ENCODE measurements around the gene GBF1. TPM values are rescaled to one million over a fixed set of nuclear protein-coding genes. Genes with fewer than 3 reads are reported as not detected.

Gene GBF1
- total and polyA plus RNA-seq, 4 experiments from 2014 or later, result 3.1 to 44.7 (median 31.8) TPM

- POLR2A ChIA-PET (ENCODE audit: partially characterized antibody), result interaction anchor here (0.9 to 2.0 kb wide), 5 partner anchors 9 to 15 kb away, joined by 3 to 10 read pairs (median 4); partner anchors contain the start of gene ELOVL3
- H3K4me3 Mint-ChIP-seq, result peak overlapping the region; percentile 14 to 84 (median 55)
These were observed 4.8 kb upstream of the GBF1 start for GRCh38 chr10:102240467-102241031.

GRCh38 chr10:102241032-102241443 lies 4.3 kb upstream of the GBF1 start:
- no peaks in the 10 kb centered on the region for H3K36me3 ChIP-seq (ENCODE audit: insufficient read depth, low read length)
- no peak overlapping the region for H3K27ac ChIP-seq (ENCODE audit: low read depth, low read length)
- Mint-ChIP-seq H3K4me3 (peak overlapping the region; percentile 53 to 84 (median 66)), H3K27me3 (peaks cover 3 to 16% of the 10 kb centered on the region in 2 donors), H3K9me3 (no peaks in the 10 kb centered on the region), H3K36me3 (peaks cover 0 to 1% of the 10 kb centered on the region in 2 donors), H3K4me1 (peaks cover 17 to 34% (median 21%) of the 10 kb centered on the region in 4 donors), H3K27ac (no peak overlapping the region)
- CTCF ChIA-PET (ENCODE audit: partially characterized antibody), result interaction anchor here (3.1 to 24.6 kb wide), 2 partner anchors 10 to 111 kb away, joined by 32 to 549 read pairs; no protein-coding TSS in a partner anchor
- peak overlapping the region in 1 of 2 donors; percentile 57 for H3K4me3 ChIP-seq (ENCODE audit: low read length in 2 of 2)
- POLR2A ChIA-PET (ENCODE audit: partially characterized antibody), result interaction anchor here (0.9 to 2.0 kb wide), 4 partner anchors 9 to 15 kb away, joined by 3 to 10 read pairs (median 4); partner anchors contain the start of gene ELOVL3
- H3K4me1 ChIP-seq (ENCODE audit: insufficient read depth, low read length), result peaks cover 28% of the 10 kb centered on the region
- intact Hi-C loops (cut with micrococcal nuclease), result loop anchor here (1.0 kb wide), 1 partner anchor 10 kb away; no protein-coding TSS in a partner anchor
- H3K27me3 ChIP-seq (ENCODE audit: insufficient read depth, low read length), result peaks cover 6% of the 10 kb centered on the region
- H3K9me3 ChIP-seq (ENCODE audit: control insufficient read depth in 1 of 2, low read length in 2 of 2), result no peaks in the 10 kb centered on the region
- DNase-seq, result peak in 1 of 5 donors; percentile 10

More at GRCh38 chr10:102240467-102241031, 4.8 kb upstream of the GBF1 start:
- DNase-seq, result no peak
- Mint-ChIP-seq H3K27ac (no peak overlapping the region), H3K9me3 (no peaks in the 10 kb centered on the region), H3K27me3 (peaks cover 3 to 16% of the 10 kb centered on the region in 2 donors), H3K36me3 (peaks cover 0 to under 1% of the 10 kb centered on the region in 2 donors), H3K4me1 (peaks cover 16 to 29% (median 19%) of the 10 kb centered on the region in 4 donors)
- peaks cover 6% of the 10 kb centered on the region for H3K27me3 ChIP-seq (ENCODE audit: insufficient read depth, low read length)
- CTCF ChIA-PET (ENCODE audit: partially characterized antibody), result interaction anchor here (3.1 to 24.6 kb wide), 2 partner anchors 10 to 111 kb away, joined by 32 to 549 read pairs; no protein-coding TSS in a partner anchor
- H3K4me3 ChIP-seq (ENCODE audit: low read length in 2 of 2), result no peak overlapping the region
- H3K27ac ChIP-seq (ENCODE audit: low read depth, low read length), result no peak overlapping the region
- no peaks in the 10 kb centered on the region for H3K36me3 ChIP-seq (ENCODE audit: insufficient read depth, low read length)
- peaks cover 26% of the 10 kb centered on the region for H3K4me1 ChIP-seq (ENCODE audit: insufficient read depth, low read length)
- intact Hi-C loops (cut with micrococcal nuclease), result loop anchor here (1.0 kb wide), 1 partner anchor 9 kb away; no protein-coding TSS in a partner anchor
- H3K9me3 ChIP-seq (ENCODE audit: control insufficient read depth in 1 of 2, low read length in 2 of 2), result no peaks in the 10 kb centered on the region

- ChIA-PET CTCF (ENCODE audit: partially characterized antibody) (interaction anchor here (3.1 to 24.6 kb wide), 2 partner anchors 11 to 110 kb away, joined by 32 to 549 read pairs; no protein-coding TSS in a partner anchor), POLR2A (ENCODE audit: partially characterized antibody) (interaction anchor here (0.9 to 2.0 kb wide), 4 partner anchors 10 to 16 kb away, joined by 3 to 10 read pairs (median 4); partner anchors contain the start of gene ELOVL3)
These were observed 3.8 kb upstream of the GBF1 start, which contains the start of gene PITX3 for GRCh38 chr10:102241444-102242117. Gene PITX3, minus strand, starts transcription at chr10:102241512. Its CDS starts 9,432 bp downstream, at chr10:102232080.

GRCh38 chr10:102242118-102242485 lies 3.2 kb upstream of the GBF1 start:
- Mint-ChIP-seq H3K4me1 (peaks cover 28 to 45% (median 32%) of the 10 kb centered on the region in 4 donors), H3K9me3 (no peaks in the 10 kb centered on the region), H3K36me3 (peaks cover 0 to 5% of the 10 kb centered on the region in 2 donors), H3K4me3 (peak overlapping the region; percentile 81 to 92 (median 88)), H3K27ac (peak overlapping the region in 4 of 7 donors; percentile 1 to 90 (median 50)), H3K27me3 (peaks cover 3 to 16% of the 10 kb centered on the region in 2 donors)
- Histone ChIP-seq H3K4me1 (ENCODE audit: insufficient read depth, low read length) (peaks cover 38% of the 10 kb centered on the region), H3K9me3 (ENCODE audit: control insufficient read depth in 1 of 2, low read length in 2 of 2) (no peaks in the 10 kb centered on the region), H3K4me3 (ENCODE audit: low read length in 2 of 2) (peak overlapping the region; percentile 27 to 57), H3K36me3 (ENCODE audit: insufficient read depth, low read length) (no peaks in the 10 kb centered on the region), H3K27me3 (ENCODE audit: insufficient read depth, low read length) (peaks cover 6% of the 10 kb centered on the region), H3K27ac (ENCODE audit: low read depth, low read length) (no peak overlapping the region)
- ChIA-PET POLR2A (ENCODE audit: partially characterized antibody) (no interaction called here), CTCF (ENCODE audit: partially characterized antibody) (interaction anchor here (1.2 to 3.1 kb wide), 2 partner anchors 11 to 12 kb away, joined by 3 to 32 read pairs; no protein-coding TSS in a partner anchor)
- DNase-seq, result peak in 1 of 5 donors; percentile 9
- intact Hi-C loops (cut with micrococcal nuclease), result no loop called here

More at GRCh38 chr10:102241444-102242117, 3.8 kb upstream of the GBF1 start, which contains the start of gene PITX3:
- Mint-ChIP-seq H3K36me3 (peaks cover 0 to 5% of the 10 kb centered on the region in 2 donors), H3K4me1 (peaks cover 23 to 40% (median 27%) of the 10 kb centered on the region in 4 donors), H3K4me3 (peak within 1 kb of the TSS; percentile 81 to 92 (median 88)), H3K27me3 (peaks cover 3 to 16% of the 10 kb centered on the region in 2 donors), H3K9me3 (no peaks in the 10 kb centered on the region), H3K27ac (peak within 1 kb of the TSS in 5 of 7 donors; percentile 1 to 90 (median 56))
- no peak within 1 kb of the TSS for H3K27ac ChIP-seq (ENCODE audit: low read depth, low read length)
- peak; percentile 84 to 90 (median 88) for DNase-seq
- no peaks in the 10 kb centered on the region for H3K9me3 ChIP-seq (ENCODE audit: control insufficient read depth in 1 of 2, low read length in 2 of 2)
- no peaks in the 10 kb centered on the region for H3K36me3 ChIP-seq (ENCODE audit: insufficient read depth, low read length)
- peaks cover 6% of the 10 kb centered on the region for H3K27me3 ChIP-seq (ENCODE audit: insufficient read depth, low read length)
- intact Hi-C loops (cut with micrococcal nuclease), result loop anchor here (1.0 kb wide), 1 partner anchor 10 kb away; no protein-coding TSS in a partner anchor
- peak within 1 kb of the TSS; percentile 27 to 57 for H3K4me3 ChIP-seq (ENCODE audit: low read length in 2 of 2)
- peaks cover 33% of the 10 kb centered on the region for H3K4me1 ChIP-seq (ENCODE audit: insufficient read depth, low read length)

- Histone ChIP-seq H3K36me3 (ENCODE audit: insufficient read depth, low read length) (peaks cover 6% of the 10 kb centered on the region), H3K9me3 (ENCODE audit: control insufficient read depth in 1 of 2, low read length in 2 of 2) (no peaks in the 10 kb centered on the region), H3K4me1 (ENCODE audit: insufficient read depth, low read length) (peaks cover 50% of the 10 kb centered on the region), H3K27me3 (ENCODE audit: insufficient read depth, low read length) (peaks cover 6% of the 10 kb centered on the region), H3K27ac (ENCODE audit: low read depth, low read length) (no peak overlapping the region), H3K4me3 (ENCODE audit: low read length in 2 of 2) (no peak overlapping the region)
- H3K27me3 Mint-ChIP-seq, result peaks cover 3 to 16% of the 10 kb centered on the region in 2 donors
- intact Hi-C loops (cut with micrococcal nuclease), result no loop called here
- no peak for DNase-seq
- peaks cover 36 to 57% (median 43%) of the 10 kb centered on the region in 4 donors for H3K4me1 Mint-ChIP-seq
- POLR2A ChIA-PET (ENCODE audit: partially characterized antibody), result no interaction called here
- CTCF ChIA-PET (ENCODE audit: partially characterized antibody), result interaction anchor here (1.2 to 3.6 kb wide), 2 partner anchors 13 kb away, joined by 3 to 31 read pairs; no protein-coding TSS in a partner anchor
- H3K4me3 Mint-ChIP-seq, result peak overlapping the region in 6 of 8 donors; percentile 5 to 70 (median 20)
- no peak overlapping the region for H3K27ac Mint-ChIP-seq
- H3K9me3 Mint-ChIP-seq, result no peaks in the 10 kb centered on the region
- peaks cover 4 to 9% of the 10 kb centered on the region in 2 donors for H3K36me3 Mint-ChIP-seq
These were observed 2.0 kb upstream of the GBF1 start for GRCh38 chr10:102243309-102243708.

- H3K27ac Mint-ChIP-seq, result peak overlapping the region; percentile 89 to 98 (median 97)
- no peaks in the 10 kb centered on the region for H3K9me3 Mint-ChIP-seq
- peak overlapping the region; percentile 84 to 99 (median 98) for H3K4me3 Mint-ChIP-seq
- POLR2A ChIA-PET (ENCODE audit: partially characterized antibody), result interaction anchor here (0.7 to 2.4 kb wide), 16 partner anchors 9 to 1214 kb away, joined by 3 to 14 read pairs (median 4); partner anchors contain the start of genes ACTR1A, DPCD, ELOVL3 and FBXL15
- H3K27me3 ChIP-seq (ENCODE audit: insufficient read depth, low read length), result peaks cover 5% of the 10 kb centered on the region
- CTCF ChIA-PET (ENCODE audit: partially characterized antibody), result interaction anchor here (1.1 to 3.6 kb wide), 7 partner anchors 8 to 178 kb away, joined by 3 to 31 read pairs (median 4); no protein-coding TSS in a partner anchor
- DNase-seq, result no peak
- peak overlapping the region; percentile 96 for H3K27ac ChIP-seq (ENCODE audit: low read depth, low read length)
- H3K4me1 ChIP-seq (ENCODE audit: insufficient read depth, low read length), result peaks cover 60% of the 10 kb centered on the region
- intact Hi-C loops (cut with micrococcal nuclease), result loop anchor here (1.0 to 2.0 kb wide), 9 partner anchors 15 to 893 kb away; partner anchors contain the start of genes ELOVL3, NOLC1 and SUFU
- H3K27me3 Mint-ChIP-seq, result peaks cover 3 to 15% of the 10 kb centered on the region in 2 donors
- peaks cover 7 to 12% of the 10 kb centered on the region in 2 donors for H3K36me3 Mint-ChIP-seq
- no peaks in the 10 kb centered on the region for H3K9me3 ChIP-seq (ENCODE audit: control insufficient read depth in 1 of 2, low read length in 2 of 2)
- H3K4me3 ChIP-seq (ENCODE audit: low read length in 2 of 2), result peak overlapping the region; percentile 51 to 94
- peaks cover 7% of the 10 kb centered on the region for H3K36me3 ChIP-seq (ENCODE audit: insufficient read depth, low read length)
- peaks cover 37 to 62% (median 49%) of the 10 kb centered on the region in 4 donors for H3K4me1 Mint-ChIP-seq
These were observed 560 bp downstream of the GBF1 start for GRCh38 chr10:102245932-102246251.
